Liver (tissue), 3 donors: ENCODE measurements around the gene RBM15B.

Experiments
- GABPA ChIP-seq, 2 donors: IDR thresholded peaks in 1 of 2; conservative IDR thresholded peaks in 1 of 2; 2 replicates each; pipeline ENCODE4 v1.6.1; 2016; ENCODE audit warnings: antibody characterized with exemption in 2 of 2, mild to moderate bottlenecking in 1 of 2, moderate library complexity in 1 of 2
- REST ChIP-seq: IDR thresholded peaks from 2 replicates; pipeline ENCODE4 v1.6.1; 2016; ENCODE audit warnings: antibody characterized with exemption, mild to moderate bottlenecking
- RXRA ChIP-seq, 2 donors: IDR thresholded peaks; 2 replicates each; pipeline ENCODE4 v1.6.1; 2017 to 2018; ENCODE audit warnings: antibody characterized with exemption in 2 of 2, mild to moderate bottlenecking in 1 of 2
- TAF1 ChIP-seq: conservative IDR thresholded peaks from 2 replicates; pipeline ENCODE4 v1.6.1; 2016; ENCODE audit warnings: antibody characterized with exemption, mild to moderate bottlenecking
- YY1 ChIP-seq: IDR thresholded peaks from 2 replicates; pipeline ENCODE4 v1.6.1; 2016; ENCODE audit warnings: antibody characterized with exemption, mild to moderate bottlenecking
- TF ChIP-seq, protein P1 (sequence below): fragments of 150-350 bp; IDR thresholded peaks from 2 replicates; pipeline ENCODE4 v1.5.1; 2017; ENCODE audit warnings: improper control_type of control experiment, low read depth, low read length; ENCODE audit not compliant: missing input control
- TF ChIP-seq, protein P2 (sequence below): IDR thresholded peaks from 2 replicates; pipeline ENCODE4 v1.6.1; 2016; ENCODE audit warnings: antibody characterized with exemption
- donor health status: healthy.
- donor health status: healthy.

GRCh38 chr3:51422211-51422610 is 31.1 kb downstream of the RBM15B start:
- TF ChIP-seq, protein P1, sequence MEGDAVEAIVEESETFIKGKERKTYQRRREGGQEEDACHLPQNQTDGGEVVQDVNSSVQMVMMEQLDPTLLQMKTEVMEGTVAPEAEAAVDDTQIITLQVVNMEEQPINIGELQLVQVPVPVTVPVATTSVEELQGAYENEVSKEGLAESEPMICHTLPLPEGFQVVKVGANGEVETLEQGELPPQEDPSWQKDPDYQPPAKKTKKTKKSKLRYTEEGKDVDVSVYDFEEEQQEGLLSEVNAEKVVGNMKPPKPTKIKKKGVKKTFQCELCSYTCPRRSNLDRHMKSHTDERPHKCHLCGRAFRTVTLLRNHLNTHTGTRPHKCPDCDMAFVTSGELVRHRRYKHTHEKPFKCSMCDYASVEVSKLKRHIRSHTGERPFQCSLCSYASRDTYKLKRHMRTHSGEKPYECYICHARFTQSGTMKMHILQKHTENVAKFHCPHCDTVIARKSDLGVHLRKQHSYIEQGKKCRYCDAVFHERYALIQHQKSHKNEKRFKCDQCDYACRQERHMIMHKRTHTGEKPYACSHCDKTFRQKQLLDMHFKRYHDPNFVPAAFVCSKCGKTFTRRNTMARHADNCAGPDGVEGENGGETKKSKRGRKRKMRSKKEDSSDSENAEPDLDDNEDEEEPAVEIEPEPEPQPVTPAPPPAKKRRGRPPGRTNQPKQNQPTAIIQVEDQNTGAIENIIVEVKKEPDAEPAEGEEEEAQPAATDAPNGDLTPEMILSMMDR: no peak
- no peak for TF ChIP-seq GABPA (IDR thresholded peaks at IDR 0.05 in 1 of 2, conservative IDR thresholded peaks at IDR 0.05 in 1 of 2)
- no peak for TF ChIP-seq YY1
- TF ChIP-seq REST: no peak
- TF ChIP-seq TAF1: no peak
- TF ChIP-seq, protein P2, sequence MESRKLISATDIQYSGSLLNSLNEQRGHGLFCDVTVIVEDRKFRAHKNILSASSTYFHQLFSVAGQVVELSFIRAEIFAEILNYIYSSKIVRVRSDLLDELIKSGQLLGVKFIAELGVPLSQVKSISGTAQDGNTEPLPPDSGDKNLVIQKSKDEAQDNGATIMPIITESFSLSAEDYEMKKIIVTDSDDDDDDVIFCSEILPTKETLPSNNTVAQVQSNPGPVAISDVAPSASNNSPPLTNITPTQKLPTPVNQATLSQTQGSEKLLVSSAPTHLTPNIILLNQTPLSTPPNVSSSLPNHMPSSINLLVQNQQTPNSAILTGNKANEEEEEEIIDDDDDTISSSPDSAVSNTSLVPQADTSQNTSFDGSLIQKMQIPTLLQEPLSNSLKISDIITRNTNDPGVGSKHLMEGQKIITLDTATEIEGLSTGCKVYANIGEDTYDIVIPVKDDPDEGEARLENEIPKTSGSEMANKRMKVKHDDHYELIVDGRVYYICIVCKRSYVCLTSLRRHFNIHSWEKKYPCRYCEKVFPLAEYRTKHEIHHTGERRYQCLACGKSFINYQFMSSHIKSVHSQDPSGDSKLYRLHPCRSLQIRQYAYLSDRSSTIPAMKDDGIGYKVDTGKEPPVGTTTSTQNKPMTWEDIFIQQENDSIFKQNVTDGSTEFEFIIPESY: no peak
- no peak for TF ChIP-seq RXRA (IDR thresholded peaks at IDR 0.05)
